Epithelial cell of prostate (primary cell): Measurements from ENCODE around the gene AGFG1.
A peak's percentile ranks its signal among the peaks of the same experiment; 100 is the strongest.
"Not testable (repeated sequence)": the region's sequence is repeated elsewhere in the genome, so short reads cannot be mapped to it uniquely, and the experiment has no call there.

Experiments used
- DNase-seq: peaks from one replicate; pipeline ENCODE4 v3.0.0-alpha.2; 2011; ENCODE audit warnings: low read depth, low spot score
- H3K27ac ChIP-seq: fragments of 450-650 bp; 2 replicates; pipeline ENCODE4 v1.5.1; 2017; ENCODE audit warnings: mild to moderate bottlenecking

The AGFG1 gene

DNA sequence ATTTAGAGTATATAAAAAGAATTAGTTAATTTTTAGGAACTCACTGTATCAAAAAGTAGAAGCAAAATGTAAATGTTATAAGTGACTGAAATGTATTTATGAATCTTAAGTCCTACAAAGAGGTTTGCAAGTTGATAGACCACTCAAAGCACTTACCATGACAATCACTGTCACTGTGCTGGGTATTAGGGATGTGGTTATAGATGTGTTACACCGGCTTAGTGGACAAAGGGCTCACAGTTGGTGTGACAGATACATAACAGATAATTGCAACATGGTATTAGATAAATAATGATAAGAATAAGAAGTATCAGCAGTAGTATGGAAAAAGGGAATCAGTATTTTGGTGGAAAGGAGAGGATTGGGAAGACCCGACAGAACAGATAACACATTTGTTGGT lies 21.6 kb downstream of the AGFG1 start:
- H3K27ac ChIP-seq, result no peak overlapping the region
- DNase-seq, result no peak

DNA sequence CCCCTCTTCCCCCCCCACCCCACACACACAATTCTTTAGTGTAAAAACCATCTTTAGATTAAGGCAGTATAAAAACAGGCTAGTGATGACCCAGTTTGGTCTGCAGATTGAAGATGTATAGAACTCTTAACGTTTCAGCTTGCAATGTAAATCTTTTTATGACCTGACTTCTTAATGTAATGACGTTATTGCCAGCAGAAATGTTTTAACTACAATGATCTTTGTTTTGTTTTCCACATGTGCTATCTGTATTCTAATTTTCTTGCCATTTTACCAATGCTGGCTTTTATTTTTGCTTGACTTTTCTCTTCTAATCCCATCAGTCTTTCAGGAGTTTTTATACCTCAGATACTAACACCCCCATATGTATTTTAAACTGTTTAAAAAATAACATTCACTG lies 25.2 kb downstream of the AGFG1 start:
- no peak for DNase-seq
- no peak overlapping the region for H3K27ac ChIP-seq

DNA sequence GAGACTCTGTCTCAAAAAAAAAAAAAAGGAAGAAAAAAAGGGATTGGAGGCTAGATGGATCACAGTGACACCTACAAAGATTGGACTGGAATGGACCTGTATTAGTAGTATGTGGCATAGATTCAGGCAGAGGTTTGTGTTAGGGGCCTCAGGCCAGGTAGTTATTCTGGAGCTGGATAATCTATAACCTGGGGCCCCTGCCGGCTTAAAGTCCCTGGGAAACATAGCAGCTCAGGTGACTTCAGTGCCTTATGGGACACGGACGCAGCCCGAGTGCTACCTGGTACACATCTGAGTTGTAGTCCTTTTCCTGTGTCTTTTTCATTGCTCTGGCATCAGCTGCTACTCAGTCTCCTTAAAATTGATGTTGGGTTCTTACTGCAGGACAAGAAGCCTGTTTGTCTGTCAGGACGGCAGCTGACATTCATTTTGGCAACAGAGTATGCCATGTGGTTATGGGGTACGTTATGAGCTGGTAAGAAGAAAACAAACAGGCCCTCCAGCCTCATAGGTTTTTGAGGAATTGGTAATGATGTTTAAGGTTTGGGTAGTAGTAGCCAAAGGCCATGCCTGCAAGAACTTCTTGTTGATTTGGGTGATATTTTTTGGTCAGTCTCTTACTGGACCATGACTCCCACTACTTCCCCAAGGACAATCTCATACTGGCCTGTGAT lies 27.8 kb downstream of the AGFG1 start:
- H3K27ac ChIP-seq, result no peak overlapping the region
- DNase-seq, result no peak

DNA sequence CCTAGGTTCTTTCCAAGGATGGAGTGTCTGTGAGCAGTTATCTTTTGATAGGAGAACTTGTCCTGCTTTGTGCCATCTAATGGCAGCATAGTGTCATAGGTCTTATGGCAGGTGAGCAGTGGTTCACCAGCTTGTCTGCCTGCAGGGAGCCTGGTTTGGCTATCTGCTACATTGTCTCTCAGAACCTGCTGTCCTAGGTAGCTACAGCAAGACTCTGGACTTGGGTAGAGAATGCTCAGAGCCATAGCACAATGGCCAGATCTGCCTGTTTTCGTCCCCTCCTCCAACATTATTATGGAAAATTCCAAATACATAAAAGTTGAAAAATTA lies 28.3 kb downstream of the AGFG1 start:
- no peak overlapping the region for H3K27ac ChIP-seq
- DNase-seq, result no peak

DNA sequence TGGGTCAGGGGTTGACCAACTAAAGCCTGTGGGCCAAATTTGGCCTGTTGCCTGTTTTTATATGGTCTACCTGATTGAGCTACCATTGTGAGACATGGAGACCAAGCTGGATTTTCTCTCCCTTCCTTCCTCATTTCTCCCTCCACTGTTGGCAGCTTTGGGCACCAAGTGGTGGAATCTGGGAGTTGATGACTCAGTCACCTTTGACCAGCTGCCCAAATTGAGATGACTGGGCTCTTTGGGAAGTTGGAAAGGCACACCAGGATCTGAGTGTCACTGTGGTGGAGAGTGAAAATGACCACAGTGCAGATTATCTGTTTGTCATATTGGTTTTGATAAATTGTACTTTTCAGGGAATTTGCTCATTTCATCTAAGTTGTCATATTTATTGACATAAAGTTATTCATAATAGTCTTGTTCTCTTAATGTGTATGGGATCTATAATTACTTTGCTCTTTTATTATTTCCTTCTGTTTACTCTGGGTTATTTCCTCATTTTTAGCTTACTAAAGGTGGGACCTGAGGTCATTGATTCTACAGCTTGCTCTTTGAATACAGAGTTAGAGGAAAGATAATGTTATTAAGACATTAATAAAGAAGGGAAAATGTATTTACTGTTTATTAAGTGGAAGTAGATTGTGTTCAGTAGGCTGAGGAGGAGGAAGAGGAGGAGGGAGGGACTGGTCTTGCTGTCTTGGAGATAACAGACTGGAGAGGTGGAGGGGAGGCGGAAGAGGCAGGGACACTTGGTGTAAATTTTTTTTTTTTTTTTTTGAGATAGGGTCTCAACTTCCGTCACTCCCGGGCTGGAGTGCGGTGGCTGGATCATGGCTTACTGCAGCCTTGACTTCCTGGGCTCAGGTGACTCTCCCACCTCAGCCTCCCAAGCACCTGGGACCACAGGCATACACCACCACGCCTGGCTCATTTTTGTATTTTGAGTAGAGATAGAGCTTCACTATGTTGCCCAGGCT lies 31.8 kb downstream of the AGFG1 start:
- peak overlapping the region; percentile 30 for H3K27ac ChIP-seq
- DNase-seq, result peak; percentile 10

DNA sequence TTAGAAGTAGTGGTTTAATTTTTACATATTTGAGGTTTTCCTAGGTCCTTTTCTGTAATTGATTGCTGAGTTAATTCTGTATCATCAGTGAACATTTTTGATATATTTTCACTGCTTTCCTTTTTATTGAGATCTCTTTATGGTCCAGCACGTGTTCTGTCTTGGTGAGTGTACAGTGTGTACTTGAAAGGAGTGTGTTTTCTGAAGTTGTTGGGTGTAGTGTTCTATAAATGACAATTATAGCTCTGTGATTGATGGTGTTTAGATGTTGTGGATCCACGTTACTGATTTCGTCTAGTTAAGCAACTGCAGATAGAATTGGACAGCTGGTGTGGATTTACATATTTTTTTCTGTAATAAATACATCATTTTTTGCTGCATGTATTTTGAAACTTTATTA lies 32.7 kb downstream of the AGFG1 start:
- no peak for DNase-seq
- no peak overlapping the region for H3K27ac ChIP-seq

DNA sequence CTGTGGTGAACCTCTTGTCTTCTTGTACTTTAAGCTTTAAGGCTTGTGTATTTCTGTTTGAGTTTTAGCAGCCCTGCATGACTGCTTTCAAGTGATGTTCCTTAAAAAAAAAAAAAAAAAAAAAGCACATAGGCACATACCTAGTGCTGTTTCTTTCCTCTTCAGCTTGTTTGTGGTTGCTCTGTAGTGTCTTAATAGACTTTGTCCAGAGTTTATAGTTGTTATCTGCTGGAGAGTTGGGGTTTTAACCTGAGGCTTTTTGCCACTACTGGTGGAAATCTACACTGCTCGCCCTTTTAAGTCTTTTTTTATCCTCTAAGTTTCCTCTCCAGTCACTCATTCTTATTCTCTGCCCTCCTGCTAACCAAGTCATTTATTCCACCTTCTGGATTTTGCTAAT lies 34.5 kb downstream of the AGFG1 start:
- H3K27ac ChIP-seq, result no peak overlapping the region
- DNase-seq, result no peak

DNA sequence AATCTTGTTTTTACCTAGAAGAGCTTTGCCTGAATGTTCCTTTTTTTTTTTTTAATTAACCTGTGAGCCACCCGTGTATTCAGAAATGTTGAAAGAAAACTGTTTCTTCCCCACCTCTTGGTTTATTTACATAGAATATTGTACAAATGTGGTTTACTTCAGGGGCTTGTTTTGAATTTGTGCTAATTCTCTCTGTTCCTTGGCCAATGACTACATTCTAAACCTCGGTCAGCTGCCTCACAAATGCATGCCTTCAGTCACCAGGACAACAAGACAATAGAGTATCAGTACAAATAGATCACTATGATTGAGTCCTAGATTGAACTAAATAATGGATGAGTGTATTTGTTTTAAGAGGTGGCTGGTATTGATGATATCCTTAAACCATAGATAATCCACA lies 36.0 kb downstream of the AGFG1 start:
- DNase-seq, result no peak
- H3K27ac ChIP-seq, result no peak overlapping the region

DNA sequence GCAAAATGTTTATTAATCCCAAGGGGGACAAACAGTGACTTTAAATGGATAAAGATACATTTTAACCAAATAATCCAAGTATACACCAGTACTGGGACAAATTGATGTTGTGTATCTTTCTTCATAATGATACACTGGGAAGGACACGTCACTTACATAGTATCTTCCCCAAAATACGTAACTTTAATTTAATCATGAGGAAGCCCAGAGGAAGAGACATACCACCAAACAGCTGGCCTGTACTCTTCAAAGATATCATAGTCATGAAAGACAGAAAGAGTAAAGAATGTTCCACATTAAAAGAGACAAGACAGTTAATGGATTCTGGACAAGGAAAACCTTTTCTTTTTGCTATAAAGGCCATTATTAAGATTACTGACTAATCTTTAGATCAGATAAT lies 37.1 kb downstream of the AGFG1 start:
- DNase-seq, result no peak
- peak overlapping the region; percentile 39 for H3K27ac ChIP-seq

DNA sequence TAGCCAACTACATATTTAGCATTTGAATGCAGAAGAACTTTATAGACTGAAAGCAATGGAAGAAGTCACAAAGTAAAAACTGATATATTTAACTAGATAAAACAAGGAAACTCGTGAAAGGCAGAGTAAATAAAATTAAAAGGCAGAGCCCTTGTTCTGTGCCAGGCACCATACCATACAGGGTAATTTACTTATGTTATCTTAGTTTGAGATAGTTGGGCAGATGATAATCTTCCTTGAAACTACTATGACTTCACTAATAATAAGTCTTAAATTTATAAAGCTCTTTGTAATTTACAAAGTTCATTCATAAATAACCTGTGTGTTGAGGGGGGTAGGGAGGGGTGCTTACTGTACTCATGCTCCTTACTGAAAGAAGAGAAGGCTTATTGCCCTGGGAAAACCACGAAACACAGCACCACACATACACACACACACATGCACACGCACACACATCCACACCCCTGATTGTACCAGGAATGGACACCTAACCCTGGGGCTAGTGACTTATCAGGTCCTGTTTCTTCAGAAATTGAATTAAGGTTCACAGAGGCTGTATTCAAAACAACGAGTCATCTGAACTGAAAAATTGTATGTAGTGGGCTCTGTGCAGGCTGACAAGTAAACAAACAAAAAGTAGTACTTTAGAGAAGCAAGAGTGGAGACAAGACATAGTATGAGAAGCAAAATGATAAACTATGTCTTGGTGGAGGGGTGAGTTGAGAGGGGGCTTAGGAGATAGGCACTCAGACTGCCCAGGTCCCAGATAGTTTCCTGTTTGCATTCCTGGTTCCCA lies 38.1 kb downstream of the AGFG1 start:
- DNase-seq, result peak; percentile 86
- H3K27ac ChIP-seq, result peak overlapping the region; percentile 39

DNA sequence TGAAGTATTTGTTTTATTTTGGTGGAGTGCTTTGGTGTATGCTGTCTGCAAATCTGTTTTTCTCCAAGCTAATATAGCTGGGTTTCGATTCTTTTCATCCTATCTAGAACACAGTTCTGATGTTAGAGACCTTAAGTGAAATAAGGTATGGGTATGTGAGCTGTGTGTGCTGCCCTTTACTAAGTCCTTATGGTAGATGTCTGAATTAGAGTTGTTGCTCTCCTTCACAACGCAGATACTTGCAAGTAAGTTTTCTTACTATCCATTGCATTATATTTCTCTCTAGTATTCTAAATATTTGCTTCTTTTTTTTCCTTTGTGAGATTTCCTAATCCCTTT lies 38.6 kb downstream of the AGFG1 start:
- H3K27ac ChIP-seq, result peak overlapping the region; percentile 39
- DNase-seq, result no peak

DNA sequence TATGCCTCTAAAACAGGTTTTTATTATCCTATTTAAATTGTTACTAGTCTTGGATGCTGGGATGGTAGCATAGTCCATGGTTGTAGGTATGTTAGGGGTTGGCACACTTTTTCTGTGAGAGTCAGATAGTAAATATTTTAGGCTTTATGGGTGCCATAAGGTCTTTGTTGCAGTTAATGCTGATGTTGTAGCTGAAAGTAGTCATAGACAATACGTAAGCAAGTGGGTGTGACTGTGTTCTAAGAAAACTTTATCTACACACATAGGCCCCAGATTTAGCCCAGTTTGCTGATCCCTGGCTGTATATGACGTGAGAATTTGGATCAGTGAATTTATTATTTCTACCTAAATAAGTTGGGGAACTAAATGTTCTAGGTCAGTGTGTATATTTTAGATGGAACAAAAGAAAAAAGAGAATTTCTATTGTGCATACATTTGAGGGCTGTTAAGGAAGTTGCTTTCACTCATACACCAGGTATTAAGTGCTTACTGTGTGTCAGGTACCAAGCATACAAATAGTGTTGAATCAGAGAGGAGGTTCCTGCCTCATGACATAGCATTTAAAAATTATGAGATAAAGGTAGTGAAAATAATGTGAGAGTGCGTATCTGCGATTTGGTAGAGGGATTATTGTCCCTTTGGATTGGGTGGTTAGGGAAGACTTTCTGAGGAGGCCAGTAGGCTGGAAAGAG lies 39.4 kb downstream of the AGFG1 start:
- no peak for DNase-seq
- H3K27ac ChIP-seq, result peak overlapping the region; percentile 36

DNA sequence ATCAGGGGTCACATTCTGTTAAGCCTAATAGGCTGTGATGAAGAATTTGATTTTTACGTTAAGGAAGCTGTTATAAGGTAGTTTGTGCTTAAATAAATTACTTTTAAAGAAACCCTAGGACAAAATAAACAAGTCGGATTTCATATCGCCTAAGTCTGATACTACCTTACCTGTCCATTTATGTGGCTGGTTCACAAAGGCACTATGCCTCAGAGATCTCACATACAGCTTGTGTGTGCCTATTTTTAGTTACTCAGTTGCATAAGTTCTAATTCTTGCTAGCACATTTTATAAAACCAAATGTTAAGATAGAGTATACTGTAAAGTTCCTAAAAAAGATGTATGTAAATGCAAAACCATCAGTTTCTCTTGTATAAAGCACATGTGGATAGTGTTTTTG lies 40.0 kb downstream of the AGFG1 start:
- peak overlapping the region; percentile 36 for H3K27ac ChIP-seq
- no peak for DNase-seq

DNA sequence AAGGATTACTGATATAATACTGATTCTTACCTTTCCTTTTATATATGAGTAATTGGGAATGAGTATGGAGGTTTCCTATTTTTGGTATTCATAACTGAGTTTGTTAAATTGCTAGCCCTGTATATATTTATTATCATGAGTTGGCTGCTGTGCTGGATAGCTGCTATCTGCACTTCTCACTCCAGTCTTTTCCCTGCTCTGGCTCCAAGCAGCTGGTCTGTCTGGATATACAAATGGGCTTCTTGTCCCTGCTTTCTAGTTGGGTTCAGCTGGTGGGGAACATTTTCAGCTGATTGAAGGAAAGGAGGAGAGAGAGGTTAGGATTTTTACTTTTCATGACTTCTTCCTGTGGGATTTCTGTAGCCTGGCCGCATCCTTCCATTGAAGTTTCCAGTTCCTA lies 41.2 kb downstream of the AGFG1 start:
- H3K27ac ChIP-seq, result no peak overlapping the region
- no peak for DNase-seq

DNA sequence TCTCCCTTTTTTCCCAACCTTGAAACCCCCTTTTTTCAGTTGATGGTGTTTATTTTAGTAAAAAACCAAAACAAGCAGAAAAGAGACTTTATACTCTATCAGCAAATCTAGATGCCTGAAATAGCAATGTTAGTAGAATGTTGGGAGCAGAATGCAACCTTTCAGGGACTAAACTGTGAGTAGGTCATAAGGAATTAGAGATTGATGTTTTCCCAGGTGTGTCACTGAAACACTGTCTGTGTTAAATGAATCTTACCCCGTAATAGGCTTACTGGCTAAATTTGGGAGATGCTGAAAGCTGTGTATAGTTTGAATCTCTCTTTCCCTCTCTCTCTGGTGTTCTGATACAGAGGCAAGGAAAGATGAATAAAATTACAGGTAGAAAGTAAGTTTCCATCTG lies 43.8 kb downstream of the AGFG1 start:
- no peak for DNase-seq
- H3K27ac ChIP-seq, result peak overlapping the region; percentile 58

DNA sequence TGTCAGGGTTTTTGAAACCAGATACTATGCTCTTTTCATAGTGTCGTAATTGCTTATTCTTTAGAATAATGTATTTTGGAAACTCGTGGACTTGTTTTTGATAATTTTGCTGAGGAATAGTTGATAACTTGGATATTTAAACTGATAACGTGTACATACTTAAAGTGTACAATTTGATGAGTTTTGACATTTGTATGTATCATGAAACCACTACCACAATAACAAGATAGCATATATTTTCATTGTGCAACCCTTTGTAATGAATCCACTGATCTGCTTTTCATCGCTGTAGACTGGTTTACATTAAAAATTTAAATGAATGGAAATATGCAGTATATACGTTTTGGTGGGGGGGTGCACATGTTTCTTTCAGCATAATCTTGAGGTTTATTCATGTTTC lies 45.8 kb downstream of the AGFG1 start:
- H3K27ac ChIP-seq, result peak overlapping the region; percentile 58
- no peak for DNase-seq

DNA sequence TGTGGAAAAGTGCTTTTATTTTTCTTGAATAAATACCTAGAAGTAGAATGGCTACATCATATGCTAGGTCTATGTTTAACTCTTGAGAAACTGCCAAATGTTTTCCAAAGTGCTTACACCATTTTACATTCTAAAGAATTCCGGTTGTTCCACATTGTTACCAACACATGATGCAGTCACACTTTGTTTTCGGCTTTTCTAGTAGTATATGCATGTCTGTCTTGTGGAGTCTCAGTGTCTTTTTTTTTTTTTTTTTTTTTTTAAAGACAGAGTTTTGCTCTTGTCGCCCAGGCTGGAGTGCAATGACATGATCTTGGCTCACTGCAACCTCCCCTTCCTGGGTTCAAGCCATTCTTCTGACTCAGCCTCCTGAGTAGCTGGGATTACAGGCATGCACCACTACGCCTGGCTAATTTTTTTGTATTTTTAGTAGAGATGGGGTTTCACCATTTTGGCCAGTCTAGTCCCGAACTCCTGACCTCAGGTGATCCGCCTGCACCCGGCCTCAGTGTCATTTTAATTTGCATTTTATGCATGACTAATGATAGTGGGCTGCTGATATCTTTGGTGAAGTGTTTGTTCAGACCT lies 46.4 kb downstream of the AGFG1 start:
- peak; percentile 16 for DNase-seq
- H3K27ac ChIP-seq, result peak overlapping the region; percentile 58

DNA sequence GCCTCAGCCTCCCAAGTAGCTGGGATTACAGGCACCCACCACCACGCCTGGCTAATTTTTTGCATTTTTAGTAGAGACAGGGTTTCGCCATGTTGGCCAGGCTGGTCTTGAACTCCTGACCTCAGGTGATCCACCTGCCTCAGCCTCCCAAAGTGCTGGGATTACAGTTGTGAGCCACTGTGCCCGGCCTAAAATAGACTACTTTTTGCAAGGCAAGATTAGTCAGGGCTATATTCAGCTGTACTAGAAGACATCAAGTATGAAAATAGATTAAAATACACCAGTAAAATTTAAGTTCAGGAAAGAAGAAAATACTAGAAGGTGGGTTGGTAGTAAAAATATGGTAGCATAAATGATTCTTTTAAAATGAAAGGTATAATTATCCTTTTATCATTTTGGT lies 49.2 kb downstream of the AGFG1 start:
- not testable (repeated sequence) for H3K27ac ChIP-seq, DNase-seq

DNA sequence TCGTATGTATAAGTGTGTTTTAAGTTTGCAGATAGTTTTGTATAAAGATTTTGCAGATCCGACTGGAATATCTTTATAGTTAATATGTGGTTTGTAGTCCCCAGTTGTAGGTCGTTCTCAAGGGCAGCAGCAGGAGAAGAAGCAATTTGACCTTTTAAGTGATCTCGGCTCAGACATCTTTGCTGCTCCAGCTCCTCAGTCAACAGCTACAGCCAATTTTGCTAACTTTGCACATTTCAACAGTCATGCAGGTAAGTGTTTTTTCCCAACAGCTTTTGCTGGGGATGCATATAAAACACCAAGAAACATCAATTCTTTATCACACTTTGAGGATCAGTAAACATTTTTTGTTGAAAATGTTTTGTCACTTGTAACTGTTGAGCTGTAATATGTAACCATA lies 52.7 kb downstream of the AGFG1 start:
- no peak for DNase-seq

DNA sequence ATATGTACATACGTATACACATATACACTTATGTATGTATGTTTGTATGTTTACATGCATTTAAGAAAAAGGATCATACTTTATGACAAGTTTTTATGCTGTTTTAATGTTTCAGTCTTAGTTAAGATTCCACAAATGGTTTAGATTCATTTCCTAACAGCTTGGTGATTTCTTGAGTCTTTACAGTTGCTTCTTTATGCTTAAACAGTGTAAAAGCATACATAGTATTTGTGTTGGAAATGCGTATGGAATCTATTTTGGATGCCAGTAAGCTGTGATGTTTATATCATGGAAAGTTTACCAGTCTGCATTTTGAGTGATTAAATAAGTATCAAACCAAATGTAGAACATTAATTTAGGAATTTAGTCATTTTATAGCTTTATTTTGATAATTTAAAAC lies 55.4 kb downstream of the AGFG1 start:
- DNase-seq, result no peak
- no peak overlapping the region for H3K27ac ChIP-seq

More for the DNA sequence above, 52.7 kb downstream of the AGFG1 start:
- H3K27ac ChIP-seq, result no peak overlapping the region
